Esophagus muscularis mucosa (tissue), 3 donors: ENCODE measurements around the gene PISD.

Experiments
- CTCF ChIP-seq, 3 experiments: fragments of 200-600 bp in 2 of 3; fragments of 450-650 bp in 1 of 3; sonication (generic) in 2 of 3; IDR thresholded peaks; one replicate each; pipeline ENCODE4 v1.5.1; 2017 to 2019; ENCODE audit warnings: antibody characterized with exemption in 3 of 3, mild to moderate bottlenecking in 2 of 3, moderate library complexity in 1 of 3
- POLR2A ChIP-seq: fragments of 450-650 bp; IDR thresholded peaks from one replicate; pipeline ENCODE4 v1.6.1; 2017; ENCODE audit warnings: antibody characterized with exemption, moderate library complexity, mild to moderate bottlenecking, low read depth
- POLR2AphosphoS5 ChIP-seq, 2 donors: sonication (generic); formaldehyde crosslinking; IDR thresholded peaks; one replicate each; pipeline ENCODE4 v1.6.1; 2017; ENCODE audit warnings: antibody characterized with exemption in 2 of 2

GRCh38 chr22:31630331-31631329, 31.4 kb downstream of the PISD start:
- TF ChIP-seq CTCF (IDR thresholded peaks at IDR 0.05), result no peak
- TF ChIP-seq POLR2A, result no peak
- peak; percentile 61 to 65 for TF ChIP-seq POLR2AphosphoS5 (IDR thresholded peaks at IDR 0.05)
